OCI-LY3 (cell line): ENCODE measurements around the gene PODNL1.
"Not testable (repeated sequence)": the region's sequence is repeated elsewhere in the genome, so short reads cannot be mapped to it uniquely, and the experiment has no call there.

Source experiments
- H2AFZ ChIP-seq: fragments of 200-600, 300-600 bp; shearing (Covaris generic); 2 replicates; pipeline ENCODE4 v1.6.0; 2014; ENCODE audit warnings: antibody characterized with exemption, low read depth, low read length
- H3K27ac ChIP-seq: fragments of 200-600, 300-600 bp; sonication (generic); 2 replicates; pipeline ENCODE4 v1.5.1; 2014; ENCODE audit warnings: mild to moderate bottlenecking, low read length, moderate library complexity, mixed read lengths
- H3K27me3 ChIP-seq: fragments of 200-600, 300-600 bp; sonication (generic); 2 replicates; pipeline ENCODE4 v1.6.1; 2014; ENCODE audit warnings: low read depth, low read length, mixed read lengths
- H3K36me3 ChIP-seq: fragments of 200-600, 300-600 bp; sonication (generic); replicated peaks from 2 replicates; pipeline ENCODE3; 2014; ENCODE audit warnings: low read depth, low read length, mixed read lengths
- H3K4me1 ChIP-seq: fragments of 300-600, 200-600 bp; sonication (generic); 2 replicates; pipeline ENCODE4 v1.6.1; 2014; ENCODE audit warnings: low read length, mixed read lengths
- H3K4me2 ChIP-seq: fragments of 200-600, 300-600 bp; sonication (generic); 2 replicates; pipeline ENCODE4 v1.6.1; 2014; ENCODE audit warnings: low read length, mixed read lengths
- H3K4me3 ChIP-seq: fragments of 300-600, 200-600 bp; sonication (generic); 2 replicates; pipeline ENCODE4 v1.5.1; 2014; ENCODE audit warnings: antibody characterized with exemption, mild to moderate bottlenecking, low read length, moderate library complexity
- H3K79me2 ChIP-seq: fragments of 300-600, 200-600 bp; shearing (Covaris generic); 2 replicates; pipeline ENCODE4 v1.6.1; 2014; ENCODE audit warnings: mild to moderate bottlenecking, low read length, mixed read lengths
- H3K9ac ChIP-seq: fragments of 300-600, 200-600 bp; shearing (Covaris generic); 2 replicates; pipeline ENCODE4 v1.6.0; 2014; ENCODE audit warnings: mild to moderate bottlenecking, low read length, moderate library complexity
- H3K9me3 ChIP-seq: fragments of 200-600, 300-600 bp; shearing (Covaris generic); 2 replicates; pipeline ENCODE4 v1.6.1; 2014; ENCODE audit warnings: low read length, mixed read lengths; ENCODE audit not compliant: insufficient read depth
- H4K20me1 ChIP-seq: fragments of 200-600, 300-600 bp; sonication (generic); 2 replicates; pipeline ENCODE4 v1.6.1; 2016; ENCODE audit warnings: low read length, mixed read lengths; ENCODE audit not compliant: insufficient read depth
- EZH2phosphoT487 ChIP-seq: fragments of 200-600 bp; shearing (Covaris generic); IDR thresholded peaks from 2 replicates; pipeline ENCODE4 v1.6.1; 2018; ENCODE audit warnings: antibody characterized with exemption, mixed run types, low read depth
- TF ChIP-seq, protein P1 (sequence below): fragments of 200-600, 300-600 bp; sonication (generic); IDR thresholded peaks from 2 replicates; pipeline ENCODE4 v1.5.1; 2014; ENCODE audit warnings: antibody characterized with exemption, low read length, low read depth

The PODNL1 gene

DNA sequence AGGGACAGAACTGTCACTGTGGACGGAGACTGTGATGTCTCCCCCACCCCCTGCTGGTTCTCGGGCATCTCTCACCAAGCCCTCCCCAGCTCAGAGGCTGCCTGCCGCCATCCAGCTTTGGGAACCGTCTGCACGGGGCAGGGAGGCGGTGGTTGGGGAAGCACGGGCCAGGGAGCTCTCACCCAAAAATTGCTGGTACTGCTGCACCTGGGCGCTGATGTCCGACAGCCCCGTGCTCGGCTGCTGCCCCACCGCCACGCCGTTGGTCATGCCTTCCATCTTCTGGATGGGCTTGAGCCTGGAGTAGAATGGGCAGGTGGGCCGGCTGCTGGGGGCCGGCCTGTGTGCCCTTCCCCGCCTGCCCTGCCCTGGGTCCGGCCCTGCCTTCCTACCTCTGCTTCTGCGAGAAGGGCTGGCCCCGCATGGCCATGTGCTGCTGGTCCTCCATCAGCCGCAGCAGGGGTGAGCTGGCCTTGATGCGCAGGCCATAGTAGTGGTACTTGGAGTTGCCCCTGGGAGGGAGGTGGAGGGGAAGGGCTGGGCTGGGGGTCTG, 30.2 kb upstream of the PODNL1 start:
- H3K9ac ChIP-seq: no peak overlapping the region
- H3K27me3 ChIP-seq: no peaks in the 10 kb centered on the region
- H2AFZ ChIP-seq: no peak overlapping the region
- H3K9me3 ChIP-seq: no peaks in the 10 kb centered on the region
- H3K4me2 ChIP-seq: no peak overlapping the region
- no peak overlapping the region for H3K27ac ChIP-seq
- no peaks in the 10 kb centered on the region for H3K79me2 ChIP-seq
- no peak for TF ChIP-seq EZH2phosphoT487
- TF ChIP-seq, protein P1, sequence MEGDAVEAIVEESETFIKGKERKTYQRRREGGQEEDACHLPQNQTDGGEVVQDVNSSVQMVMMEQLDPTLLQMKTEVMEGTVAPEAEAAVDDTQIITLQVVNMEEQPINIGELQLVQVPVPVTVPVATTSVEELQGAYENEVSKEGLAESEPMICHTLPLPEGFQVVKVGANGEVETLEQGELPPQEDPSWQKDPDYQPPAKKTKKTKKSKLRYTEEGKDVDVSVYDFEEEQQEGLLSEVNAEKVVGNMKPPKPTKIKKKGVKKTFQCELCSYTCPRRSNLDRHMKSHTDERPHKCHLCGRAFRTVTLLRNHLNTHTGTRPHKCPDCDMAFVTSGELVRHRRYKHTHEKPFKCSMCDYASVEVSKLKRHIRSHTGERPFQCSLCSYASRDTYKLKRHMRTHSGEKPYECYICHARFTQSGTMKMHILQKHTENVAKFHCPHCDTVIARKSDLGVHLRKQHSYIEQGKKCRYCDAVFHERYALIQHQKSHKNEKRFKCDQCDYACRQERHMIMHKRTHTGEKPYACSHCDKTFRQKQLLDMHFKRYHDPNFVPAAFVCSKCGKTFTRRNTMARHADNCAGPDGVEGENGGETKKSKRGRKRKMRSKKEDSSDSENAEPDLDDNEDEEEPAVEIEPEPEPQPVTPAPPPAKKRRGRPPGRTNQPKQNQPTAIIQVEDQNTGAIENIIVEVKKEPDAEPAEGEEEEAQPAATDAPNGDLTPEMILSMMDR: no peak
- H3K4me3 ChIP-seq: no peak overlapping the region
- H4K20me1 ChIP-seq: no peaks in the 10 kb centered on the region
- no peaks in the 10 kb centered on the region for H3K4me1 ChIP-seq
- H3K36me3 ChIP-seq: peaks cover 5% of the 10 kb centered on the region

DNA sequence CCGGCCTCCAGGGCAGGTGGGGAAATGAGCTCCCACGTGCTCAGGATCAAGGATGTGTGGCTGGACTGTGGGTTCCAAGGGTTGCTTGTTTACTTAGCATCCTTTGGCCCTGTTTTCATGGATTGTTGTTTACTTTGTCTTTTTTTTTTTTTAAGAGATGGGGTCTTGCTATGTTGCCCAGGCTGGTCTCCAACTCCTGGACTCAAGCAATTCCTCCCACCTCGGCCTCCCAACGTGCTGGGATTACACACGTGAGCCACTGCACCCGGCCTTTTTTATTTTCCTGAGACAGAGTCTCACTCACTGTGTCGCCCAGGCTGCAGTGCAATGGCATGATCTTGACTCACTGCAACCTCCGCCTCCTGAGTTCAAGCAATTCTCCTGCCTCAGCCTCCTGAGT, 29.0 kb upstream of the PODNL1 start:
- H3K79me2 ChIP-seq, H3K27ac ChIP-seq, H3K4me2 ChIP-seq, H3K9ac ChIP-seq, H2AFZ ChIP-seq, H3K4me3 ChIP-seq, H4K20me1 ChIP-seq, H3K27me3 ChIP-seq, H3K9me3 ChIP-seq, H3K36me3 ChIP-seq, H3K4me1 ChIP-seq: not testable (repeated sequence)

DNA sequence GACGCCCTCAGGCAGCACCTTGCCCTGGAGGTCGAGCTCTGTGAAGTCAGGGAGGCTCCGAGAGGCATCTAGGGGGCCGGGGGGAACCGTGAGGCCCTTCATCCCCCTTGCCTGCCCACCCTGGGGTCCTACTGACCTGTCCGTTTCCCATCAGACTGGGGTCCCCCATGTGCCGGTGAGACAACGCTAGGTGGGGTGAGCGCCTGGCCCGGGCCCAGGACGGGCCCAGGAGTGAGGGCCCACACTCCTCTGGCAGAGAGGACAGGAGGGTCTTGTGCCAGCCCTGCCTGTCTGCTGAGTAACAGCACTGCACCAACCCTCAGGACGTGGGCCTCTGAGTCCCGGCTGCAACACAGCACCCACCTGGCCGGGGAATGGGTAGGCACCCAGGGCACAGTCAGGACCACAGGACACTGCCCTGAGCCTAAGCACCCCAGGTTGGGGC, 28.5 kb upstream of the PODNL1 start:
- H3K9ac ChIP-seq: no peak overlapping the region
- no peaks in the 10 kb centered on the region for H3K9me3 ChIP-seq
- H2AFZ ChIP-seq: no peak overlapping the region
- H3K4me2 ChIP-seq: no peak overlapping the region
- TF ChIP-seq, protein P1: no peak
- TF ChIP-seq EZH2phosphoT487: no peak
- no peaks in the 10 kb centered on the region for H4K20me1 ChIP-seq
- H3K27ac ChIP-seq: no peak overlapping the region
- H3K36me3 ChIP-seq: peaks cover under 1% of the 10 kb centered on the region
- H3K4me1 ChIP-seq: no peaks in the 10 kb centered on the region
- no peak overlapping the region for H3K4me3 ChIP-seq
- H3K79me2 ChIP-seq: no peaks in the 10 kb centered on the region
- H3K27me3 ChIP-seq: no peaks in the 10 kb centered on the region

DNA sequence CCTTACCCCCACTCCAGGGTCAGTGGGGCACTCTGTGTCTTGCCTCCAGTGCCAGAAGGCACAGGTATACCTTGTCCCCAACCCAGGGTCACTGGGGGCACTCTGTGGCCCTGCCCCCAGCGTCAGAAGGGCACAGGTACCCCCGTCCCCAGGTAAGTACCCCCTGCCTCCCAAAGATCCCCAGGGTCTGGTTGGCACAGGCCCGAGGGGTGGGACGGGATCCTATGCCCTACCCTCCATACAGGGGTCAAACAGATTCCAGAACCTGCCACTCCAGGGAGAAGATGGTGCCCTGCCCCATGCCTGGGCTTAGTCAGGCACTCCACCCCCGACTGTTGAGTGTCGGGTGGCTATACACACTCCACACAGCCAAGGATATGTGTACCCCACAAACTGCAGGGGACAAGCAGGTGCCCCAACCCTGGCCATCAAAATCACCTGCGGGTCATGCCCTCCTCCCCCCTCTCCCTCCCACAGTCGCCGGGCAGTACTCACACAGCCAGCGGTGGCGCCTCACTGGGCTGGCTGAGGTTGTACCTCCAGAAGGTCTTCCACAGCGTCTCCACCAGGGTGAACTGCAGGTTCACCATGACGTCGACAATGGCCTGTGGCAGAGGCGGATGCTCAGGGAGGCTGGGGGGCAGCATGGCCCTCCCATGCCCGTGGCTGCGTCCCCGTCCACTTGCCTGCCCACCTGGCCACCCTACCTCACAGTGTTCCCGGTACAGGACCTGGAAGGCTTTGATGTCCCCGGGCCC, 27.9 kb upstream of the PODNL1 start:
- no peaks in the 10 kb centered on the region for H3K9me3 ChIP-seq
- no peak overlapping the region for H3K27ac ChIP-seq
- H3K4me2 ChIP-seq: no peak overlapping the region
- H3K36me3 ChIP-seq: peaks cover 6% of the 10 kb centered on the region
- H3K79me2 ChIP-seq: no peaks in the 10 kb centered on the region
- H3K4me1 ChIP-seq: no peaks in the 10 kb centered on the region
- H4K20me1 ChIP-seq: no peaks in the 10 kb centered on the region
- no peak overlapping the region for H3K9ac ChIP-seq
- no peak overlapping the region for H3K4me3 ChIP-seq
- no peaks in the 10 kb centered on the region for H3K27me3 ChIP-seq
- no peak overlapping the region for H2AFZ ChIP-seq
- TF ChIP-seq, protein P1: no peak
- TF ChIP-seq EZH2phosphoT487: no peak
